ENCODE results near the gene CIDEC. TPM values are rescaled to one million over a fixed set of nuclear protein-coding genes. Genes with fewer than 3 reads are reported as not detected.

CIDEC gene
- total RNA-seq, 1 experiment from 2014 or later, result not detected

- ChIA-PET CTCF (no interaction called here), POLR2A (no interaction called here)
- Histone ChIP-seq H3K27me3 (ENCODE audit: control insufficient read depth, insufficient read depth, low read length) (no peaks in the 10 kb centered on the region), H3K4me3 (ENCODE audit: low read depth in 2 of 2, low read length in 2 of 2) (no peak overlapping the region), H3K9me3 (ENCODE audit: control insufficient read depth, insufficient read depth, low read depth, low read length) (no peaks in the 10 kb centered on the region), H3K27ac (ENCODE audit: low read length) (no peak overlapping the region), H3K4me1 (ENCODE audit: control insufficient read depth, insufficient read depth, low read length) (no peaks in the 10 kb centered on the region), H3K36me3 (ENCODE audit: control insufficient read depth, insufficient read depth, low read length) (no peaks in the 10 kb centered on the region)
- intact Hi-C loops (cut with micrococcal nuclease; ENCODE audit: unreplicated experiment) (no loop called here), in situ Hi-C loops (cut with HindIII; ENCODE audit: low pct_unique_long_range_greater_than_20kb, low sequenced_read_pairs) (no loop called here)
- TF ChIP-seq, protein P1, sequence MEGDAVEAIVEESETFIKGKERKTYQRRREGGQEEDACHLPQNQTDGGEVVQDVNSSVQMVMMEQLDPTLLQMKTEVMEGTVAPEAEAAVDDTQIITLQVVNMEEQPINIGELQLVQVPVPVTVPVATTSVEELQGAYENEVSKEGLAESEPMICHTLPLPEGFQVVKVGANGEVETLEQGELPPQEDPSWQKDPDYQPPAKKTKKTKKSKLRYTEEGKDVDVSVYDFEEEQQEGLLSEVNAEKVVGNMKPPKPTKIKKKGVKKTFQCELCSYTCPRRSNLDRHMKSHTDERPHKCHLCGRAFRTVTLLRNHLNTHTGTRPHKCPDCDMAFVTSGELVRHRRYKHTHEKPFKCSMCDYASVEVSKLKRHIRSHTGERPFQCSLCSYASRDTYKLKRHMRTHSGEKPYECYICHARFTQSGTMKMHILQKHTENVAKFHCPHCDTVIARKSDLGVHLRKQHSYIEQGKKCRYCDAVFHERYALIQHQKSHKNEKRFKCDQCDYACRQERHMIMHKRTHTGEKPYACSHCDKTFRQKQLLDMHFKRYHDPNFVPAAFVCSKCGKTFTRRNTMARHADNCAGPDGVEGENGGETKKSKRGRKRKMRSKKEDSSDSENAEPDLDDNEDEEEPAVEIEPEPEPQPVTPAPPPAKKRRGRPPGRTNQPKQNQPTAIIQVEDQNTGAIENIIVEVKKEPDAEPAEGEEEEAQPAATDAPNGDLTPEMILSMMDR (IDR thresholded peaks at IDR 0.05), result no peak
- no peak for TF ChIP-seq TCF7L2 (IDR thresholded peaks at IDR 0.05; ENCODE audit: low read depth, low read length)
- TF ChIP-seq POLR2AphosphoS5 (IDR thresholded peaks at IDR 0.05; ENCODE audit: low read depth, low read length), result no peak
- DNase-seq (ENCODE audit: low read depth, low spot score) (no peak), ATAC-seq (no peak)
- no TSS peak for BruUV-seq (replicated peaks)
These were observed 10.1 kb downstream of the CIDEC start for GRCh38 chr3:9869955-9870354.

DNA sequence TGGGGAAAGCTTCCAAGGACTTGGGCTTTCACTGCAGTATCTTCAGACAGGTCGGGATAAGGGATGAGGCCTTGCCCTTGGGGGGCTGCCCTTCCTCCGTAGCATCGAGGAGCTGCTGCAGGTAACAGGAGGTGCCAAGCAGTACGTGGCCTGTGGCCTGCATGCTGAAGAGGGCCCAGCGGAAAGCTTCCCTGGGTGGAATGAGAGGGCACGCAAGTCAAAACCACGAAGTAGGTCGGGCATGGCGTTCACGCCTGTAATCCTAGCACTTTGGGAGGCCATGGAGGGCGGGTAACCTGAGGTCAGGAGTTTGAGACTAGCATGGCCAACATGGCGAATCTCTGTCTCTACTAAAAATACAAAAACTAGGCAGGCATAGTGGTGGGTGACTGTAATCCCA, 12.9 kb downstream of the CIDEC start:
- ChIA-PET POLR2A (no interaction called here), CTCF (no interaction called here)
- ATAC-seq, result no peak
- Histone ChIP-seq H3K36me3 (ENCODE audit: control insufficient read depth, insufficient read depth, low read length) (no peaks in the 10 kb centered on the region), H3K9me3 (ENCODE audit: control insufficient read depth, insufficient read depth, low read depth, low read length) (no peaks in the 10 kb centered on the region), H3K27ac (ENCODE audit: low read length) (no peak overlapping the region), H3K4me1 (ENCODE audit: control insufficient read depth, insufficient read depth, low read length) (peaks cover 6% of the 10 kb centered on the region; the same call in 1 of the 2 replicates), H3K4me3 (ENCODE audit: low read depth in 2 of 2, low read length in 2 of 2) (no peak overlapping the region), H3K27me3 (ENCODE audit: control insufficient read depth, insufficient read depth, low read length) (no peaks in the 10 kb centered on the region)
- no peak for TF ChIP-seq POLR2AphosphoS5 (IDR thresholded peaks at IDR 0.05; ENCODE audit: low read depth, low read length)
- TF ChIP-seq SIN3A (IDR thresholded peaks at IDR 0.05; ENCODE audit: borderline replicate concordance, insufficient read depth, low read depth, low read length), result no peak
- TF ChIP-seq, protein P2, sequence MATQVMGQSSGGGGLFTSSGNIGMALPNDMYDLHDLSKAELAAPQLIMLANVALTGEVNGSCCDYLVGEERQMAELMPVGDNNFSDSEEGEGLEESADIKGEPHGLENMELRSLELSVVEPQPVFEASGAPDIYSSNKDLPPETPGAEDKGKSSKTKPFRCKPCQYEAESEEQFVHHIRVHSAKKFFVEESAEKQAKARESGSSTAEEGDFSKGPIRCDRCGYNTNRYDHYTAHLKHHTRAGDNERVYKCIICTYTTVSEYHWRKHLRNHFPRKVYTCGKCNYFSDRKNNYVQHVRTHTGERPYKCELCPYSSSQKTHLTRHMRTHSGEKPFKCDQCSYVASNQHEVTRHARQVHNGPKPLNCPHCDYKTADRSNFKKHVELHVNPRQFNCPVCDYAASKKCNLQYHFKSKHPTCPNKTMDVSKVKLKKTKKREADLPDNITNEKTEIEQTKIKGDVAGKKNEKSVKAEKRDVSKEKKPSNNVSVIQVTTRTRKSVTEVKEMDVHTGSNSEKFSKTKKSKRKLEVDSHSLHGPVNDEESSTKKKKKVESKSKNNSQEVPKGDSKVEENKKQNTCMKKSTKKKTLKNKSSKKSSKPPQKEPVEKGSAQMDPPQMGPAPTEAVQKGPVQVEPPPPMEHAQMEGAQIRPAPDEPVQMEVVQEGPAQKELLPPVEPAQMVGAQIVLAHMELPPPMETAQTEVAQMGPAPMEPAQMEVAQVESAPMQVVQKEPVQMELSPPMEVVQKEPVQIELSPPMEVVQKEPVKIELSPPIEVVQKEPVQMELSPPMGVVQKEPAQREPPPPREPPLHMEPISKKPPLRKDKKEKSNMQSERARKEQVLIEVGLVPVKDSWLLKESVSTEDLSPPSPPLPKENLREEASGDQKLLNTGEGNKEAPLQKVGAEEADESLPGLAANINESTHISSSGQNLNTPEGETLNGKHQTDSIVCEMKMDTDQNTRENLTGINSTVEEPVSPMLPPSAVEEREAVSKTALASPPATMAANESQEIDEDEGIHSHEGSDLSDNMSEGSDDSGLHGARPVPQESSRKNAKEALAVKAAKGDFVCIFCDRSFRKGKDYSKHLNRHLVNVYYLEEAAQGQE (IDR thresholded peaks at IDR 0.05; ENCODE audit: insufficient read depth in 1 of 2, low read depth in 2 of 2, low read length in 1 of 2), result no peak
- TF ChIP-seq, protein P1 (IDR thresholded peaks at IDR 0.05), result no peak
- TF ChIP-seq TCF7L2 (IDR thresholded peaks at IDR 0.05; ENCODE audit: low read depth, low read length), result no peak
- intact Hi-C loops (cut with micrococcal nuclease; ENCODE audit: unreplicated experiment), result no loop called here
- DNase-seq (ENCODE audit: low read depth, low spot score), result no peak
- in situ Hi-C loops (cut with HindIII; ENCODE audit: low pct_unique_long_range_greater_than_20kb, low sequenced_read_pairs), result no loop called here
- BruUV-seq (replicated peaks), result no TSS peak
